Measurements from ENCODE around the gene PAM16. TPM values are rescaled to one million over a fixed set of nuclear protein-coding genes. Genes with fewer than 3 reads are reported as not detected.
"Not testable (repeated sequence)": the region's sequence is repeated elsewhere in the genome, so short reads cannot be mapped to it uniquely, and the experiment has no call there.

Gene PAM16
- total RNA-seq, 1 donor from 2014 or later = 36.2 TPM

- TF ChIP-seq, protein P1, sequence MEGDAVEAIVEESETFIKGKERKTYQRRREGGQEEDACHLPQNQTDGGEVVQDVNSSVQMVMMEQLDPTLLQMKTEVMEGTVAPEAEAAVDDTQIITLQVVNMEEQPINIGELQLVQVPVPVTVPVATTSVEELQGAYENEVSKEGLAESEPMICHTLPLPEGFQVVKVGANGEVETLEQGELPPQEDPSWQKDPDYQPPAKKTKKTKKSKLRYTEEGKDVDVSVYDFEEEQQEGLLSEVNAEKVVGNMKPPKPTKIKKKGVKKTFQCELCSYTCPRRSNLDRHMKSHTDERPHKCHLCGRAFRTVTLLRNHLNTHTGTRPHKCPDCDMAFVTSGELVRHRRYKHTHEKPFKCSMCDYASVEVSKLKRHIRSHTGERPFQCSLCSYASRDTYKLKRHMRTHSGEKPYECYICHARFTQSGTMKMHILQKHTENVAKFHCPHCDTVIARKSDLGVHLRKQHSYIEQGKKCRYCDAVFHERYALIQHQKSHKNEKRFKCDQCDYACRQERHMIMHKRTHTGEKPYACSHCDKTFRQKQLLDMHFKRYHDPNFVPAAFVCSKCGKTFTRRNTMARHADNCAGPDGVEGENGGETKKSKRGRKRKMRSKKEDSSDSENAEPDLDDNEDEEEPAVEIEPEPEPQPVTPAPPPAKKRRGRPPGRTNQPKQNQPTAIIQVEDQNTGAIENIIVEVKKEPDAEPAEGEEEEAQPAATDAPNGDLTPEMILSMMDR (conservative IDR thresholded peaks at IDR 0.05) = no peak
- Mint-ChIP-seq H3K4me3 (no peak overlapping the region), H3K36me3 (ENCODE audit: low read depth) (peaks cover 5% of the 10 kb centered on the region), H3K9me3 (no peaks in the 10 kb centered on the region), H3K27me3 (ENCODE audit: low read depth) (peaks cover 4% of the 10 kb centered on the region), H3K27ac (ENCODE audit: unreplicated experiment) (no peak overlapping the region), H3K4me1 (peaks cover 4% of the 10 kb centered on the region)
- no peak for DNase-seq (ENCODE audit: low read depth, low spot score)
These were observed 12.3 kb downstream of the PAM16 start for GRCh38 chr16:4338712-4339299.

- TF ChIP-seq, protein P1 (conservative IDR thresholded peaks at IDR 0.05) = no peak
- Mint-ChIP-seq H3K27me3 (ENCODE audit: low read depth) (no peaks in the 10 kb centered on the region), H3K9me3 (no peaks in the 10 kb centered on the region), H3K36me3 (ENCODE audit: low read depth) (peaks cover 4% of the 10 kb centered on the region), H3K4me3 (no peak overlapping the region), H3K4me1 (no peaks in the 10 kb centered on the region), H3K27ac (ENCODE audit: unreplicated experiment) (no peak overlapping the region)
- DNase-seq (ENCODE audit: low read depth, low spot score) = no peak
These were observed 13.0 kb downstream of the PAM16 start for GRCh38 chr16:4338125-4338582.

DNA sequence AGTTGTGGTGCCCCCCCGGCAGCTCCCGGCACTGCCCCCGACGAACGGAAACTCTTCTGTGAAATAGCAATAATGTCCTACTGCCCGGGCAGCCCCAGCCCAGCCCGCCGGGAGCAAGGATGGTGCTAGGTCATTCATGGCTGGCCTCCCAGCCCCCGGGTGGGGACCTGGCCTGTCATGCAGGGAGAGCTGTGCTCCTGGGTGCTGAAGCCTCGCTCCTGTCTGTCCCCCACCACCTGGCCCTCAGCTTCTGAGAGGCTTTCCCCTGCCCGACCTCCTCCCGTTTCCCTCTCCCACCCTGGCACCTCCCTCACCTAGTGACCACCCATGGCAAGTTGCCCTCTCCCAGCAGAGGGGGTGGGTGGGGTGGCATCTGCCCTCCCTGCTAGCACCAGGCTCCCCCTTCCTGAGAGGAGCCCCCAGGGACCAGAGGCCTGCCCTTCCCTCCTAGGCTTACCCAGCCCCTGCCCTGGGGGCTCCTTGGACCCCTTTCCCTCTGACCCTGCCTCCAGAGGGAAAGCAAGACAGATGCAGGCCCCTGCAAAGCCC, 13.5 kb downstream of the PAM16 start:
- TF ChIP-seq, protein P1 (conservative IDR thresholded peaks at IDR 0.05) = no peak
- no peaks in the 10 kb centered on the region for H3K4me1 Mint-ChIP-seq
- DNase-seq (ENCODE audit: low read depth, low spot score) = no peak
- peaks cover 4% of the 10 kb centered on the region for H3K36me3 Mint-ChIP-seq (ENCODE audit: low read depth)
- H3K9me3 Mint-ChIP-seq = no peaks in the 10 kb centered on the region
- no peak overlapping the region for H3K4me3 Mint-ChIP-seq
- H3K27ac Mint-ChIP-seq (ENCODE audit: unreplicated experiment) = no peak overlapping the region
- no peaks in the 10 kb centered on the region for H3K27me3 Mint-ChIP-seq (ENCODE audit: low read depth)

DNA sequence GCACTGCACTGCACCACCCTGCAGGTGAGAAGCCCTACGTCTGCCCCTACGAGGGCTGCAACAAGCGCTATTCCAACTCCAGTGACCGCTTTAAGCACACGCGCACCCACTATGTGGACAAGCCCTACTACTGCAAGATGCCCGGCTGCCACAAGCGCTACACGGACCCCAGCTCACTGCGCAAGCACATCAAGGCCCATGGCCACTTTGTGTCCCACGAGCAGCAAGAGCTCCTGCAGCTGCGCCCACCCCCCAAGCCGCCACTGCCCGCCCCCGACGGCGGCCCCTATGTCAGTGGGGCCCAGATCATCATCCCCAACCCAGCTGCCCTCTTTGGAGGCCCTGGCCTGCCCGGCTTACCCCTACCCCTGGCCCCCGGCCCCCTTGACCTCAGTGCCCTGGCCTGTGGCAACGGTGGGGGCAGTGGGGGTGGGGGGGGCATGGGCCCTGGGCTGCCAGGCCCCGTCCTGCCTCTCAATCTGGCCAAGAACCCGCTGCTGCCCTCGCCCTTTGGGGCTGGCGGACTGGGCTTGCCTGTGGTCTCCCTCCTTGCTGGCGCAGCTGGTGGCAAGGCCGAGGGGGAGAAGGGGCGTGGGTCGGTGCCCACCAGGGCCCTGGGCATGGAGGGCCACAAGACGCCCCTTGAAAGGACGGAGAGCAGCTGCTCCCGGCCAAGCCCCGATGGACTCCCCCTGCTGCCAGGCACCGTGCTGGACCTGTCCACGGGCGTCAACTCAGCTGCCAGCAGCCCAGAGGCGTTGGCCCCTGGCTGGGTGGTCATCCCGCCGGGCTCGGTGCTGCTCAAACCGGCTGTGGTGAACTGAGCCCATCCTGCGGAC, 14.2 kb downstream of the PAM16 start:
- H3K4me3 Mint-ChIP-seq = no peak overlapping the region
- peaks cover 4% of the 10 kb centered on the region for H3K36me3 Mint-ChIP-seq (ENCODE audit: low read depth)
- TF ChIP-seq, protein P1 (conservative IDR thresholded peaks at IDR 0.05) = no peak
- no peaks in the 10 kb centered on the region for H3K4me1 Mint-ChIP-seq
- no peaks in the 10 kb centered on the region for H3K9me3 Mint-ChIP-seq
- no peaks in the 10 kb centered on the region for H3K27me3 Mint-ChIP-seq (ENCODE audit: low read depth)
- no peak for DNase-seq (ENCODE audit: low read depth, low spot score)
- no peak overlapping the region for H3K27ac Mint-ChIP-seq (ENCODE audit: unreplicated experiment)

DNA sequence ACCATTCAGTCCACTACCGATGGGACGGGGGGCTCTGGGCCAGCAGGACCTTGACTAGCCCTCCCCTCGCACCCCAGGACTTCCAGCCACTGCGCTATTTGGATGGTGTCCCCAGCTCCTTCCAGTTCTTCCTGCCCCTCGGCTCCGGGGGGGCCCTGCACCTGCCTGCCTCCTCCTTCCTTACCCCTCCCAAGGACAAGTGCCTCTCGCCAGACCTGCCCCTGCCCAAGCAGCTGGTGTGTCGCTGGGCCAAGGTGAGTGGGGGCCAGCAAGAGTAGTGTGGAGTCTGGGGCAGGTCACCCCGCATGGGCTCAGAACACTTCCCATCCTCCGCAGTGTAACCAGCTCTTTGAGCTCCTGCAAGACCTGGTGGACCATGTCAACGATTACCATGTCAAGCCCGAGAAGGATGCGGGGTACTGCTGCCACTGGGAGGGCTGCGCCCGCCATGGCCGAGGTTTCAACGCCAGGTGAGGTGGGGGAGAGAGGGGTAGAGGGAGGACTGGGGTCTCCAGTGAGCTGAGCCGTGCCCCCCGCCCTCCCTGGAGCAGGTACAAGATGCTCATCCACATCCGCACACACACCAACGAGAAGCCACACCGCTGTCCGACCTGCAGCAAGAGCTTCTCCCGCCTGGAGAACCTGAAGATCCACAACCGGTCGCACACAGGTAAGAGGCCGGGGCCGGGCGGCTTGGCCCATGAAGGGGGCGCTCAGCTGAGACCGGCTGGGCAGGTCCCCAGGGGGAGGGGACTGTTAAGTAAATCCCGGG, 16.2 kb downstream of the PAM16 start:
- no peak for DNase-seq (ENCODE audit: low read depth, low spot score)
- Mint-ChIP-seq H3K36me3 (ENCODE audit: low read depth) (peaks cover 4% of the 10 kb centered on the region), H3K4me1 (peaks cover under 1% of the 10 kb centered on the region), H3K27ac (ENCODE audit: unreplicated experiment) (no peak overlapping the region), H3K27me3 (ENCODE audit: low read depth) (no peaks in the 10 kb centered on the region), H3K9me3 (no peaks in the 10 kb centered on the region), H3K4me3 (no peak overlapping the region)
- TF ChIP-seq, protein P1 (conservative IDR thresholded peaks at IDR 0.05) = no peak

DNA sequence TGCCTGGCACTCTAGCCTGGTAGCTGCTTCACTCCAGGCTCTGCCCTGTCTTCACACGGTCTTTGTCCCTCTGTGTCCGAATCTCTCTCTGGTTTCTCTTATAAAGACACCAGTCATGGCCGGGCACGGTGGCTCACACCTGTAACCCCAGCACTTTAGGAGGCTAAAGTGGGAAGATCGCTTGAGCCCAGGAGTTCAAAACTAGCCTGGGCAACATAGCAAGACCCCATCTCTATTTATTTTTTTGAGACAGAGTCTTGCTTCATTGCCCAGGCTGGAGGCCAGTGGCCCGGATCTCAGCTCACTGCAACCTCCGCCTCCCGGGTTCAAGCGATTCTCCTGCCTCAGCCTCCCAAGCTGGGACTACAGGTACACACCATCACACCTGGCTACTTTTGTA, 17.4 kb downstream of the PAM16 start:
- not testable (repeated sequence) for H3K4me3 Mint-ChIP-seq; H3K27me3 Mint-ChIP-seq (ENCODE audit: low read depth); DNase-seq (ENCODE audit: low read depth, low spot score); H3K36me3 Mint-ChIP-seq (ENCODE audit: low read depth); H3K9me3 Mint-ChIP-seq; H3K4me1 Mint-ChIP-seq; H3K27ac Mint-ChIP-seq (ENCODE audit: unreplicated experiment)

Data from neural crest cell (in vitro differentiated cells).